GM18502 (cell line): ENCODE measurements around the gene URB1.
"Not testable (repeated sequence)": the region's sequence is repeated elsewhere in the genome, so short reads cannot be mapped to it uniquely, and the experiment has no call there.

Experiments used
- ATAC-seq: cut with Tn5 transposase; IDR thresholded peaks from one replicate; pipeline ENCODE4 v1.9.1; 2021; ENCODE audit warnings: mild to moderate bottlenecking; ENCODE audit not compliant: unreplicated experiment, poor library complexity

Gene URB1

GRCh38 chr21:32392880-32393676, at the start of gene URB1:
TSS of gene URB1 (minus strand) at chr21:32393012. CDS start at chr21:32392910, 102 bp downstream.
- peak; percentile 87 for ATAC-seq

- ATAC-seq: no peak
Observed at GRCh38 chr21:32437729-32438128, 44.9 kb upstream of the URB1 start.

- not testable (repeated sequence) for ATAC-seq
Observed at GRCh38 chr21:32432982-32433660, 40.3 kb upstream of the URB1 start.

- ATAC-seq: no peak
Observed at GRCh38 chr21:32427958-32428623, 35.3 kb upstream of the URB1 start.

- no peak for ATAC-seq
Observed at GRCh38 chr21:32426592-32427051, 33.8 kb upstream of the URB1 start.

- no peak for ATAC-seq
Observed at GRCh38 chr21:32426066-32426465, 33.3 kb upstream of the URB1 start.

- no peak for ATAC-seq
Observed at GRCh38 chr21:32425628-32426027, 32.8 kb upstream of the URB1 start.

- no peak for ATAC-seq
Observed at GRCh38 chr21:32424674-32425073, 31.9 kb upstream of the URB1 start.

- no peak for ATAC-seq
Observed at GRCh38 chr21:32424191-32424535, 31.4 kb upstream of the URB1 start.

GRCh38 chr21:32423320-32424190, 30.7 kb upstream of the URB1 start:
- ATAC-seq: no peak

GRCh38 chr21:32422064-32422463, 29.3 kb upstream of the URB1 start:
- no peak for ATAC-seq

GRCh38 chr21:32418146-32418545, 25.3 kb upstream of the URB1 start:
- no peak for ATAC-seq

- no peak for ATAC-seq
Observed at GRCh38 chr21:32415451-32416398, 22.9 kb upstream of the URB1 start.

GRCh38 chr21:32414579-32415358, 22.0 kb upstream of the URB1 start:
- no peak for ATAC-seq

GRCh38 chr21:32413697-32414578, 21.1 kb upstream of the URB1 start:
- ATAC-seq: no peak

- ATAC-seq: no peak
Observed at GRCh38 chr21:32413015-32413504, 20.2 kb upstream of the URB1 start.
